ENCODE data around the gene CLDN17. TPM values are rescaled to one million over a fixed set of nuclear protein-coding genes. Genes with fewer than 3 reads are reported as not detected.

CLDN17 gene
- total RNA-seq, 1 donor from 2014 or later: not detected

DNA sequence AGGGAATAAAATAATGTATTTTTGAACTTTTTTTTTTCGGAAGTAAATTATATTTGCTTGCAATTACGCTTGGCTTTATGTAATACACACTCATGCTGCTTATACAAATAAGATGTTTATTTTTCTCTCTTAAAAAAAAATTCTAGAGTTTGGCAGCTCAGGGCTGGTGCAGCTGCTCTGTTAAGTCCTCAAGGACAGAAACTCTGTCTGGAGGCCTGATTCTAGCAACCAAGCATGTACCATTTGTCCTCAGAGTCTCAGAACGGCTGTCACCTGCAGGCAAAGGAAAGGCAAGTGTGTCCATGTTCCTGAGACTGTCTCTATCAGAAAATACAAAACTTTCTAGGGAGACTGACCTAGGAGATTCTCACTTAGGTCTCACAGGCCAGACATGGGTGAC, 23.2 kb upstream of the CLDN17 start:
- H3K27ac ChIP-seq: no peak overlapping the region
- no peaks in the 10 kb centered on the region for H3K9me3 ChIP-seq
- TF ChIP-seq, protein P1, sequence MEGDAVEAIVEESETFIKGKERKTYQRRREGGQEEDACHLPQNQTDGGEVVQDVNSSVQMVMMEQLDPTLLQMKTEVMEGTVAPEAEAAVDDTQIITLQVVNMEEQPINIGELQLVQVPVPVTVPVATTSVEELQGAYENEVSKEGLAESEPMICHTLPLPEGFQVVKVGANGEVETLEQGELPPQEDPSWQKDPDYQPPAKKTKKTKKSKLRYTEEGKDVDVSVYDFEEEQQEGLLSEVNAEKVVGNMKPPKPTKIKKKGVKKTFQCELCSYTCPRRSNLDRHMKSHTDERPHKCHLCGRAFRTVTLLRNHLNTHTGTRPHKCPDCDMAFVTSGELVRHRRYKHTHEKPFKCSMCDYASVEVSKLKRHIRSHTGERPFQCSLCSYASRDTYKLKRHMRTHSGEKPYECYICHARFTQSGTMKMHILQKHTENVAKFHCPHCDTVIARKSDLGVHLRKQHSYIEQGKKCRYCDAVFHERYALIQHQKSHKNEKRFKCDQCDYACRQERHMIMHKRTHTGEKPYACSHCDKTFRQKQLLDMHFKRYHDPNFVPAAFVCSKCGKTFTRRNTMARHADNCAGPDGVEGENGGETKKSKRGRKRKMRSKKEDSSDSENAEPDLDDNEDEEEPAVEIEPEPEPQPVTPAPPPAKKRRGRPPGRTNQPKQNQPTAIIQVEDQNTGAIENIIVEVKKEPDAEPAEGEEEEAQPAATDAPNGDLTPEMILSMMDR (IDR thresholded peaks at IDR 0.05): no peak
- no peaks in the 10 kb centered on the region for H3K36me3 ChIP-seq
- no peaks in the 10 kb centered on the region for H3K4me1 ChIP-seq
- no peaks in the 10 kb centered on the region for H3K27me3 ChIP-seq
- intact Hi-C loops (cut with DNase I): no loop called here
- DNase-seq (no peak), ATAC-seq (no peak)
- no peak overlapping the region for H3K4me3 ChIP-seq

DNA sequence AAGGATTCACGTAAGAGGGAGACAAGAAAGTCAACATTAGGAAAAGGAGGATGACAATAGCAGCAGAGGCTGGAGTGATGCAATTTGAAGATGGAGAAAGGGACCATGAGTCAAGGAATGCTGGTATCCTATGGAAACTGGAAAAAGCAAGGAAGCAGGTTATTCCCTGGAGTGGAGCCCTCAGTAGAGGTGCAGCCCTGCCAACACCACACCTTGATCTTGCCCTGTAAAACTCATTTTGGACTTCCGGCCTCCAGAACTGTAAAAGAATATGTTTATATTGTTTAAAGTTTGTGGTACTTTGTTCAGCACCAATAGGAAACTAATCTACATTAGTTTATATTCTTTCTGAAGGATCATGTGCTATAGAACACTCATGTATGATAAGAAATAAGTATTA, 19.6 kb upstream of the CLDN17 start:
- Histone ChIP-seq H3K4me1 (no peaks in the 10 kb centered on the region), H3K27ac (no peak overlapping the region), H3K36me3 (no peaks in the 10 kb centered on the region), H3K27me3 (no peaks in the 10 kb centered on the region), H3K9me3 (no peaks in the 10 kb centered on the region), H3K4me3 (no peak overlapping the region)
- intact Hi-C loops (cut with DNase I): no loop called here
- TF ChIP-seq, protein P1 (IDR thresholded peaks at IDR 0.05): no peak
- DNase-seq: no peak
- ATAC-seq: no peak

DNA sequence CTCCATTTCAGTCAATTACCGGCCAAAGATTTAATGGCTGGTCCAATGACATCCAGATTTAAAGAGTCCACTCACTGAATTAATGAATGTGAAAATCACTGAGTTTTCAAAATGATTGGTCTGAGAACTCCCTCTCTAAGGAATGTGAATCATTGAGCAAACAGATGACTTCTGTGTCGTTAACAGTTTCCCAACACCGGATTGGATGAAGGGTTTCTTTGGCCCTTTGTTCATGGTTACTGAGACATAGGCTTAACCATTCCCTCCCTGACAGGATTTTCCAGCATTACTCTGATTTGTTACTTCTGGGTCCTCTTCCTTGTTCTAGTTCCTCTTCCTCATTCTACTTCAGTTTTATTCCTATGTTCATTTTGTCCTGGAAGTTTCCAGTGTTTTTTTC, 1.5 kb upstream of the CLDN17 start:
- no peaks in the 10 kb centered on the region for H3K27me3 ChIP-seq
- H3K27ac ChIP-seq: no peak overlapping the region
- TF ChIP-seq, protein P1 (IDR thresholded peaks at IDR 0.05): no peak
- no peak for ATAC-seq
- no peaks in the 10 kb centered on the region for H3K9me3 ChIP-seq
- intact Hi-C loops (cut with DNase I): no loop called here
- DNase-seq: no peak
- H3K4me1 ChIP-seq: no peaks in the 10 kb centered on the region
- no peaks in the 10 kb centered on the region for H3K36me3 ChIP-seq
- no peak overlapping the region for H3K4me3 ChIP-seq

DNA sequence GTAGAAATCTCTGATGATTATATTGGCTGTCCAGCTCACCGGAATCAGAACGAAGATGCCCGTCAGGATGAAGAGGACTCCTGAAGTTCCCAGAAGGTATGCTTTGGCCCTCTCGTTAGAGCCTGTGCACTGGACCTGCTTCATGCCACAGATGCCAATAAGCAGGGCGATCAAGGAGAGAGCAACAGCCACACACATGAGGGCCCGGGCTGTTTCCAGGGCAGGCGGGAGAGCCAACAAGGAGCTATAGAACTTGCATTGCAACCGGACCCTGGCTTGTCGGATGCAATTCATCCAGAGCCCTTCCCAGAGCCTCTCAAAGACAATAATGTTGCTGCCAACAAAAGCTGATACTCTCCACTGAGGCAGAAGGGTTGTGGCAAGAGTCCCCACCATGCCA, 434 bp downstream of the CLDN17 start:
- ATAC-seq (no peak), DNase-seq (no peak)
- H3K4me3 ChIP-seq: no peak overlapping the region
- H3K27me3 ChIP-seq: no peaks in the 10 kb centered on the region
- no peak overlapping the region for H3K27ac ChIP-seq
- TF ChIP-seq, protein P1 (IDR thresholded peaks at IDR 0.05): no peak
- H3K9me3 ChIP-seq: no peaks in the 10 kb centered on the region
- intact Hi-C loops (cut with DNase I): no loop called here
- H3K4me1 ChIP-seq: no peaks in the 10 kb centered on the region
- H3K36me3 ChIP-seq: no peaks in the 10 kb centered on the region

DNA sequence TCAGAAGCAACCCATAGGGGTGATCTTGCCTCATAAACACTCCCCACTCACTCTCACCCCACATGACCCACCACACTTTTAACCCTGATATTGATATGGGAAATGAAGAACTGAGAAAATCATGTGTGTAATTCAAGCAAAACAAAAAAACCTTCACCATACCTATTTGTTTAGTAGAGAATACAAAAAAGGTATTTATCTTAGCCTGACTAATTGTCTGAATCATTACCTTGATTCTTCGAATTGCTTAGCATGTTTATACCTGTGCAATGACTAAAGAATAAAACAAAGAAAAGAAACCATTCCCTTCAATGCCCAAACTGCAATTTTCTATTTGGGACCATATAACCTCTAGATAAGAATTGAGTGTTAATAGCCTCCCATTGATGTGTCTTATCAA, 1.8 kb downstream of the CLDN17 start:
- no peaks in the 10 kb centered on the region for H3K36me3 ChIP-seq
- no peak overlapping the region for H3K27ac ChIP-seq
- DNase-seq (no peak), ATAC-seq (no peak)
- intact Hi-C loops (cut with DNase I): no loop called here
- TF ChIP-seq, protein P1 (IDR thresholded peaks at IDR 0.05): no peak
- H3K27me3 ChIP-seq: no peaks in the 10 kb centered on the region
- no peak overlapping the region for H3K4me3 ChIP-seq
- H3K9me3 ChIP-seq: no peaks in the 10 kb centered on the region
- H3K4me1 ChIP-seq: no peaks in the 10 kb centered on the region

DNA sequence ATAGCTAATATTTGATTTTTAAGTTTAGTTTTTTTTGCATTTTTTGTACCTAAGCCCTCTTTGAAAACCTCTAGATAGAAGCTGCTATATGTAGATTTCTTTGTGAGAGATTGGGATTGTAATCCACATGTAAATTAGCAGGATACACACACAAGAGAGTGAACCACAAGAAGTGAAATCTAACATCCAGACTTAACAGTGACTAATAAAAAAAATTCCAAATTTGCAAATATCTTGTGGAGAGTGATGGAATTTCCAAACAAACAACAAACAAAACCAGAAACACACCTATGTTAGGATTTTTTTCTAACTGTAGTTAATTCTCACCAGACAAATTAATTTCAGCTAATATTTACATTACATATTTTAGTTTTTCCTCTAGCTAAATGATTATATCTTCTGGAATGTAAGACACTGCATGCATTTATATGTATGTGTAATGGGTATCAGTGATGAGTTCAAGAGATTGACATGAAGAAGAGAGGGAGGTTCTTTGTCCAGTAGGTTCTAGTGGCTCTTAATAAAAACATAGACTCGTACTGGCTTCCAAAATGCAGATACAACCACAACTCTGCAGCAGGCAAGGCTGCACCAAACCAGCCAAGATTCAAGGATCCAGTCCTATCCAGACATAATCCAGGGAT, 12.8 kb downstream of the CLDN17 start:
- Histone ChIP-seq H3K9me3 (no peaks in the 10 kb centered on the region), H3K27ac (no peak overlapping the region), H3K4me3 (no peak overlapping the region), H3K27me3 (no peaks in the 10 kb centered on the region), H3K36me3 (no peaks in the 10 kb centered on the region), H3K4me1 (no peaks in the 10 kb centered on the region)
- TF ChIP-seq, protein P1 (IDR thresholded peaks at IDR 0.05): no peak
- DNase-seq: no peak
- ATAC-seq: no peak
- intact Hi-C loops (cut with DNase I): no loop called here

Data from upper lobe of right lung (tissue), 1 donor.